ENCODE results near the gene ELMO1. TPM values are rescaled to one million over a fixed set of nuclear protein-coding genes. Genes with fewer than 3 reads are reported as not detected.

The ELMO1 gene
- total RNA-seq, 1 experiment from 2014 or later = 7.8 TPM

GRCh38 chr7:37097276-37097675, 351.4 kb downstream of the ELMO1 start:
- no peak overlapping the region for H4K5ac ChIP-seq (ENCODE audit: insufficient read length, low read depth, low read length)

More at GRCh38 chr7:37097276-37097675, 351.4 kb downstream of the ELMO1 start:
- H3K27me3 ChIP-seq (ENCODE audit: insufficient read depth, low read length) = no peaks in the 10 kb centered on the region
- no peak overlapping the region for H2BK15ac ChIP-seq (ENCODE audit: low read depth, low read length)
- no peaks in the 10 kb centered on the region for H3K27me3 Mint-ChIP-seq (ENCODE audit: low read depth)
- H3K27ac ChIP-seq (ENCODE audit: insufficient read length, low read depth, low read length) = no peak overlapping the region
- no peak overlapping the region for H3K9ac ChIP-seq (ENCODE audit: extremely low read depth, insufficient read length, low read length)
- H3K4ac ChIP-seq (ENCODE audit: low read depth, low read length) = no peak overlapping the region
- H3K4me1 ChIP-seq (ENCODE audit: insufficient read depth, low read length) = peaks cover 5% of the 10 kb centered on the region; the same call in 1 of the 2 replicates
- H2BK5ac ChIP-seq (ENCODE audit: insufficient read length, low read length) = no peak overlapping the region
- H3K4me3 Mint-ChIP-seq = no peak overlapping the region
- H3T11ph ChIP-seq (ENCODE audit: low read length) = no peak overlapping the region
- H4K91ac ChIP-seq (ENCODE audit: insufficient read length, low read depth, low read length) = no peak overlapping the region
- H2AK5ac ChIP-seq (ENCODE audit: insufficient read length, low read length) = no peak overlapping the region
- no peaks in the 10 kb centered on the region for H4K20me1 ChIP-seq (ENCODE audit: control insufficient read depth, insufficient read depth, insufficient read length)
- no peak overlapping the region for H2AFZ ChIP-seq (ENCODE audit: low read length)
- H4K8ac ChIP-seq (replicated peaks; ENCODE audit: insufficient read length, low read depth, low read length) = no peak overlapping the region
- peaks cover 17% of the 10 kb centered on the region in 2 experiments for H3K4me1 Mint-ChIP-seq
- no peaks in the 10 kb centered on the region for H3K23me2 ChIP-seq (ENCODE audit: insufficient read length, low read depth, low read length, poor library complexity, severe bottlenecking)
- 100% methylated on average over 1 of the region's 8 CpGs for WGBS (ENCODE audit: extremely low coverage, insufficient read length, low lambda C conversion rate)
- no peaks in the 10 kb centered on the region for H3K79me1 ChIP-seq (ENCODE audit: insufficient read depth, low read depth, low read length, poor library complexity, severe bottlenecking)
- no peak overlapping the region for H3K56ac ChIP-seq (ENCODE audit: insufficient read length, low read depth, low read length)
- H3K9me3 Mint-ChIP-seq = no peaks in the 10 kb centered on the region; a peak in 1 of 5 replicates
- no peak overlapping the region for H3K4me2 ChIP-seq (ENCODE audit: insufficient read depth, insufficient read length, low read length)
- H2BK120ac ChIP-seq (ENCODE audit: low read depth, low read length, poor library complexity, severe bottlenecking) = no peak overlapping the region
- no peaks in the 10 kb centered on the region; a peak in 2 of 7 replicates for H3K36me3 Mint-ChIP-seq (ENCODE audit: insufficient read depth in 1 of 3, low read depth in 3 of 3)
- no peaks in the 10 kb centered on the region for H3K79me2 ChIP-seq (ENCODE audit: insufficient read depth, low read length)
- H3K9me3 ChIP-seq (ENCODE audit: control insufficient read depth, low read depth, low read length) = no peaks in the 10 kb centered on the region
- H2BK12ac ChIP-seq (ENCODE audit: insufficient read length, low read depth, low read length) = no peak overlapping the region
- no peak overlapping the region for H2BK20ac ChIP-seq (ENCODE audit: low read depth, low read length, poor library complexity, severe bottlenecking)
- TF ChIP-seq, protein P1, sequence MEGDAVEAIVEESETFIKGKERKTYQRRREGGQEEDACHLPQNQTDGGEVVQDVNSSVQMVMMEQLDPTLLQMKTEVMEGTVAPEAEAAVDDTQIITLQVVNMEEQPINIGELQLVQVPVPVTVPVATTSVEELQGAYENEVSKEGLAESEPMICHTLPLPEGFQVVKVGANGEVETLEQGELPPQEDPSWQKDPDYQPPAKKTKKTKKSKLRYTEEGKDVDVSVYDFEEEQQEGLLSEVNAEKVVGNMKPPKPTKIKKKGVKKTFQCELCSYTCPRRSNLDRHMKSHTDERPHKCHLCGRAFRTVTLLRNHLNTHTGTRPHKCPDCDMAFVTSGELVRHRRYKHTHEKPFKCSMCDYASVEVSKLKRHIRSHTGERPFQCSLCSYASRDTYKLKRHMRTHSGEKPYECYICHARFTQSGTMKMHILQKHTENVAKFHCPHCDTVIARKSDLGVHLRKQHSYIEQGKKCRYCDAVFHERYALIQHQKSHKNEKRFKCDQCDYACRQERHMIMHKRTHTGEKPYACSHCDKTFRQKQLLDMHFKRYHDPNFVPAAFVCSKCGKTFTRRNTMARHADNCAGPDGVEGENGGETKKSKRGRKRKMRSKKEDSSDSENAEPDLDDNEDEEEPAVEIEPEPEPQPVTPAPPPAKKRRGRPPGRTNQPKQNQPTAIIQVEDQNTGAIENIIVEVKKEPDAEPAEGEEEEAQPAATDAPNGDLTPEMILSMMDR (conservative IDR thresholded peaks at IDR 0.05) = peak; percentile 74
- no peak overlapping the region for H3K14ac ChIP-seq (ENCODE audit: insufficient read depth, low read length)
- no peak overlapping the region for H3K18ac ChIP-seq (ENCODE audit: insufficient read length, low read depth, low read length)
- H3K27ac Mint-ChIP-seq = no peak overlapping the region; a peak in 1 of 7 replicates
- H3K23ac ChIP-seq (ENCODE audit: insufficient read length, low read depth, low read length) = no peak overlapping the region
- DNase-seq = no peak
